Omental fat pad (tissue), 4 donors: ENCODE measurements around the gene UBTD1. TPM values are rescaled to one million over a fixed set of nuclear protein-coding genes. Genes with fewer than 3 reads are reported as not detected.
"Not testable (repeated sequence)": the region's sequence is repeated elsewhere in the genome, so short reads cannot be mapped to it uniquely, and the experiment has no call there.

ENCODE experiments used
- ATAC-seq: fragments of 150-250 bp; one replicate; pipeline ENCODE4 v1.9.1; 2016; ENCODE audit warnings: mild to moderate bottlenecking, moderate library complexity; ENCODE audit not compliant: low FRiP score
- DNase-seq: peaks from one replicate; pipeline ENCODE4 v3.0.0-alpha.2; 2019; ENCODE audit warnings: low spot score
- CTCF ChIP-seq, 3 donors: fragments of 450-650 bp; IDR thresholded peaks; one replicate each; pipeline ENCODE4 v1.5.1; 2016 to 2017; ENCODE audit warnings: antibody characterized with exemption in 3 of 3, mild to moderate bottlenecking in 3 of 3, moderate library complexity in 2 of 3
- total RNA-seq, 4 donors: library from RNA; depleted of rRNA; stranded (reverse); fragments of >200 nt; gene quantifications; one replicate each; pipeline ENCODE4 v1.1.0, GENCODE V29; 2016

The UBTD1 gene
- total RNA-seq, 4 donors from 2014 or later, result 15.6 to 22.8 (median 19.2) TPM

DNA sequence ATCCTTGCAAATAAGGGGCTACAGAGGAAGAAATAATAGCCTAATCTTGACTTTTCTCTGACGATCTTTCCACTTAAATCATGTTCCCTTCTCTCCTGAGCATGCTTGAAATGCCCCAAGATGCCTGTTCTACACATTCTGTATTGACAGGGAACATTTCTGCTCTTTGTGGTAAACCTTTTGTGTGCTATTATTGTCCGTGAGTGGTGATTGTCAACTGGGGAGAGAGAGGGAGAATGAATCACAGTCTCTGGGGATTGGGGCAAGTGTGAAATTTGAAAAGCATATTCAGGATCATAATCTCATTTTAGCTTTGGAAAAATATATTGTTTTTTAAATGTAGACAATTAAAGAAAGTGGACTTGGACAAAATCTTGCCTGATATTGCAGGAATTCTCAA, 20.6 kb downstream of the UBTD1 start:
- ATAC-seq, result no peak
- no peak for DNase-seq
- TF ChIP-seq CTCF (IDR thresholded peaks at IDR 0.05), result no peak

- no peak for TF ChIP-seq CTCF (IDR thresholded peaks at IDR 0.05)
- no peak for DNase-seq
- no peak for ATAC-seq
Measured at GRCh38 chr10:97520520-97520919, 21.8 kb downstream of the UBTD1 start.

DNA sequence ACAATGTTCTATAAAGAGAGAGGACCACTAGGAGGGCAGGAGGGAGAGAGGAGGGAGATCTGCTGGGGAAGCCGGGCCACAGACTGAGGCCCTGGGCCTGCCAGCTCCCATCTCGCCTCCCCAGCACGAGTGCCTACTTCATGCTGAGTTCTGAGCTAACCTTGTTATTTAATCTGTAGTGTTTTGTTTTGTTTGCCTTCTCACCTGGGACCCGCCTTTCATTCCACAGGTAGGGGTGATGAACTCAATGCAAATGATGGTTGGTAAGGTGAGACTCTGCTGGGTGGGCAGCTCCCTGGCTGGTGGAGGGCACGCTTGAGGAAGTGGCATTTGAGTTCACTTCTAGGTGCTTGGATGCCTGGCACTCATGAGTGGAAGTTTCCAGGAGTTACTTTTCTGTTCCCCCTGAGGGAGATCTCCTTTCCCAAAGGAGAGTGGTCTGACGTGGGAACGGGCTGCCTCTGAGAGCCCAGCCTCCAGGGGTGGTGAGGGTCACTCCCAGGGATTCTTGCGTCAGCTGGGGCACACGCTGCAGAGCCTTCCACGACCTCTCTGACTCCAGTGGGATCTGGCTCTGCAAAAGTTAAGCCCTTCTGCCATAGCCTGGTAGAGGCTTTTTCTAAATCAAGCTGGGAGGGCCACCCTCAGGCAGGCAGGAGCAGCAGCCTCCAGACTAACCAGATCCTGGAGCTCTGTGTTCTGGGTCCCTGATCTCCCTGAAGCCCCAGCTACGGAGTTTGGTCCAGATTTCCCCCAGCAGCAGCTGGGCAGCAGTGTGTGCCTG, 22.4 kb downstream of the UBTD1 start:
- ATAC-seq, result no peak

DNA sequence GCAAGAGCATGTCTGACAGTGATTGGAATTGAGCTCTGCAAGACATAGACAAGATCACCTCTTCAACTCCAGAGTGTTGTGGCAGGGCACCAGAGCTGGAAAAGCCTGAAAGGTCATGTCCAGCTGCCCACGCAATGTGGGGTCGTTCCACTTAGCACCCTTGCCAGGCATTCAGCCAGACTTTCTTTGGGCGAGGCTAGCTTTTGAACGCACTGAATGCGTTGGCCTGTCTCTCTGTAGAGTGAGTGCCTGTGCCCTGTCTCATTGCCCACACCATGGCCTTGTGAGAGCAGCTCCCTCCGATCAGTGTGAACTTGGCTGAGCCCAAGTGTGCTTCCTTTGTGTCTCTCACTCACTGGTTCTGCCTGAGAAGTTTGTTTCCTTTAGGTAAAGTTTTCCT, 23.3 kb downstream of the UBTD1 start:
- no peak for DNase-seq
- ATAC-seq, result no peak
- no peak for TF ChIP-seq CTCF (IDR thresholded peaks at IDR 0.05)

More for the DNA sequence above, 22.4 kb downstream of the UBTD1 start:
- TF ChIP-seq CTCF (IDR thresholded peaks at IDR 0.05), result no peak
- no peak for DNase-seq

GRCh38 chr10:97522937-97523336, 24.2 kb downstream of the UBTD1 start:
- no peak for TF ChIP-seq CTCF (IDR thresholded peaks at IDR 0.05)
- ATAC-seq (no peak), DNase-seq (no peak)

DNA sequence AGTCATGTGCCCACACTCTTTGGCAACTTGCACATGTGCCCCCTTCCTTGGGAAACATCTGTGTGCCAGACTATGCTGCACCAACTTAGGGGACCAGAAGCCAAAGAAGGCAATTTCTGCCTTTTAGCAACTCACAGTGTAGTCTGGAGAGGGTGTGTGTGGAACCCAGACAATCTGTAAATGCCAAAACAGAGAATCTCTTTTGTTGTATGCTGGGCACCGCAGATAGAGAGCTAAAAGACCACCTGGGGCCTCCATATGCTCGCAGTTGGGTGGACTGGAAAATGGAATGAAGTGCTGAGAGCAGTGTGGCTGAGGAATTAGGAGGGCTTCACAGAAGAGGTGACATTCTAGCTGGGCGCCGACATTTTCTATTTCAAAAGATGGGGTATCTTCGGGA, 26.4 kb downstream of the UBTD1 start:
- ATAC-seq (no peak), DNase-seq (no peak)
- no peak for TF ChIP-seq CTCF (IDR thresholded peaks at IDR 0.05)

GRCh38 chr10:97525683-97526110, 27.0 kb downstream of the UBTD1 start:
- TF ChIP-seq CTCF (IDR thresholded peaks at IDR 0.05), result no peak
- ATAC-seq, result no peak
- DNase-seq, result no peak

DNA sequence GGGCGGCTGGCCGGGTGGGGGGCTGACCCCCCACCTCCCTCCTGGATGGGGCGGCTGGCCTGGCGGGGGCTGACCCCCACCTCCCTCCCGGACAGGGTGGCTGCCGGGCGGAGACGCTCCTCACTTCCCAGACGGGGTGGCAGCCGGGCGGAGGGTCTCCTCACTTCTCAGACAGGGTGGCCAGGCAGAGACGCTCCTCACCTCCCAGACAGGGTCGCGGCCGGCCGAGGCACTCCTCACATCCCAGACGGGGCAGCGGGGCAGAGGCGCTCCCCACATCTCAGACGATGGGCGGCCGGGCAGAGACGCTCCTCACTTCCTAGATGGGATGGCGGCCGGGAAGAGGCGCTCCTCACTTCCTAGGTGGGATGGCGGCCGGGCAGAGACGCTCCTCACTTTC, 30.2 kb downstream of the UBTD1 start:
- not testable (repeated sequence) for ATAC-seq, DNase-seq
